Stimulated activated CD4-positive, alpha-beta T cell treated with anti-CD3 and anti-CD28 coated beads, Interleukin-15, amount 100 ng/mL, for 1 hour (primary cell): ENCODE measurements around the gene BARX2.
A peak's percentile ranks its signal among the peaks of the same experiment; 100 is the strongest.
"Not testable (repeated sequence)": the region's sequence is repeated elsewhere in the genome, so short reads cannot be mapped to it uniquely, and the experiment has no call there.

Experiments used
- DNase-seq, 2 donors: peaks; one replicate each; pipeline ENCODE4 v3.0.0-alpha.2; 2020; ENCODE audit warnings: low read depth in 1 of 2, low spot score in 1 of 2

The BARX2 gene, protein sequence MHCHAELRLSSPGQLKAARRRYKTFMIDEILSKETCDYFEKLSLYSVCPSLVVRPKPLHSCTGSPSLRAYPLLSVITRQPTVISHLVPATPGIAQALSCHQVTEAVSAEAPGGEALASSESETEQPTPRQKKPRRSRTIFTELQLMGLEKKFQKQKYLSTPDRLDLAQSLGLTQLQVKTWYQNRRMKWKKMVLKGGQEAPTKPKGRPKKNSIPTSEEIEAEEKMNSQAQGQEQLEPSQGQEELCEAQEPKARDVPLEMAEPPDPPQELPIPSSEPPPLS

GRCh38 chr11:129375751-129376657, at the start of gene BARX2:
BARX2 (plus strand) TSS chr11:129375848; CDS start chr11:129376036, 188 bp downstream.
- no peak for DNase-seq

DNA sequence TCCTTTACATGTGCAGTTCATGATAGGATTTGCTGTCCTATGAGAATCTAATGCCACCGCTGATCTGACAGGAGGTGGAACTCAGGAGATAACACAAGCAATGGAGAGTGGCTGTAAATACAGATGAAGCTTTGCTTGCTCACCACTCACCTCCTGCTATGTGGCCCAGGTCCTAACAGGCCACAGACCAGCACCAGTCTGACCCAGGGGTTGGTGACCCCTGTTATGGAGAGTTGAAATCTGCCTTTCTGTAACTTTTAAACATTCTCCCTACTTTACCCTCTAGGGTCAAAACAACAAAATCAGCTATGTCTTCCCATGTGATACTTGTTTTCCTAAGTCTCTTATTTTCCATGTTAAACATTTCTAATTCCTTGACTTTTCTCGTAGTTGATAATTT, 48.7 kb upstream of the BARX2 start:
- DNase-seq: no peak

- not testable (repeated sequence) for DNase-seq
Measured at GRCh38 chr11:129327708-129328107, 47.9 kb upstream of the BARX2 start.

DNA sequence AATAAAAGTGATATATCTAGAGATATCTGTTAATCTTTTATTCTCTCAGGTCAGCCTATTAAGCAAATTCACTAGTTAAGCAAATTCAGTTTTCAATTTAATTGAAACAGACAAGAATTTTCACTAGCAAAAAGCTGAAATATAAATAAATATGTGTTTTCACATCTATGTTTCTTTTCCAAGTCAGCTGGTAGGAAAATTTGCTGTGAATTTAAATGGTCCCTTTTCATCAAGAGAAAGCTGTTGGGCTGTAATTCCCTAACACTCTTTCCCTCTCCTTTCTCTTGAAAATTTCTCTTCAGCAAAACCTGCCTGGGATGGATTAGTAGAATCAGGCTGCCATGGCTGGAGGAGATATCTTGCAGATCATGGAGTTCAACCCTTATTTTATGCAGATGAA, 46.9 kb upstream of the BARX2 start:
- no peak for DNase-seq

DNA sequence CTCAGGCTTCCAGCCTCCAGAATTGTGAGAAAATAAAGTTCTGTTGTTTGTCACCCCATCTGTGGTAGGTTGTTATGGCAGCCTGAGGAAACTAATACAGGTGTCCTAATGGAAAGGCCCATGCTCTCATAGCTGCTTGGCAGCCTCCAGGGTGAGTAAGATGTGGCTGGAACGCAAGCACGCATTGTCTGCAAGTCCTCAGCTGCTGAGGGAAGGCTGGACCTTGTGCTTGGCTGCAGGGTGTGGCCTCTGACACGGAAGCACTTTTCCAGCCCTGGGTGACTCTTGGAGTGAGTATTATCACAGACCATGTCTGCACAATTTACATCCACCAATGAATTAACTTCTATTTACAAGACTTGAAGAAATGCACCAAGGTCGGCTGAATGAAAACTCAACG, 44.4 kb upstream of the BARX2 start:
- DNase-seq: no peak

GRCh38 chr11:129331871-129332274, 43.8 kb upstream of the BARX2 start:
- DNase-seq: peak; percentile 25 to 53

DNA sequence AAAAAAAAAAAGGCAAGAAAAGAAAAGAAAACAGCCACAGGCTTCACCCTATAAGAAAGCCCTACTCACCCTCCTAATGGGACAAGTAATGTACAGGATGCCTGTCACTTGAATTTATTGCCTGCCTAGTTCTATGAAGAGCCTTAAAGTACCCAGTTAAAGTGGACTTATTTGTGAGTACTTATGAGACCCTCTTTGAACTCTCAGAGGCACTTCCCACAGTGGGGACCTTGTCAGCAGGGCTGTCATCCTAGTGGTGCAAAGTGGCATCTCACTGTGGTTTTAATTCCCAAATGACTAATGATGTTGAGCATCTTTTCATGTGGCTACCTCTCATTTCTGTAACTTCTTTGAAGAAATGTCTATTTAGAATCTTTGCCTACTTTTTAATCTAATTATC, 41.8 kb upstream of the BARX2 start:
- no peak for DNase-seq

DNA sequence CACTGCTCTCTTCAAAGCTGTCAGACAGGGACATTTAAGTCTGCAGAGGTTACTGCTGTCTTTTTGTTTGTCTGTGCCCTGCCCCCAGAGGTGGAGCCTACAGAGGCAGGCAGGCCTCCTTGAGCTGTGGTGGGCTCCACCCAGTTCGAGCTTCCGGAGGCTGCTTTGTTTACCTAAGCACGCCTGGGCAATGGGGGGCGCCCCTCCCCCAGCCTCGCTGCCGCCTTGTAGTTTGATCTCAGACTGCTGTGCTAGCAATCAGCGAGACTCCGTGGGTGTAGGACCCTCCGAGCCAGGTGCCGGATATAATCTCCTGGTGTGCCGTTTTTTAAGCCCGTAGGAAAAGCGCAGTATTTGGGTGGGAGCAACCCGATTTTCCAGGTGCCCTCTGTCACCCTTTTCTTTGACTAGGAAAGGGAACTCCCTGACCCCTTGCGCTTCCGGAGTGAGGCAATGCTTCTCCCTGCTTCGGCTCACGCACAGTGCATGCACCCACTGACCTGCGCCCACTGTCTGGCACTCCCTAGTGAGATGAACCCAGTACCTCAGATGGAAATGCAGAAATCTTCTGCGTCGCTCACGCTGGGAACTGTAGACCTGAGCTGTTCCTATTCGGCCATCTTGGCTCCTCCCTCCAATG, 31.2 kb upstream of the BARX2 start:
- DNase-seq: not testable (repeated sequence)

GRCh38 chr11:129346916-129347315, 28.7 kb upstream of the BARX2 start:
- DNase-seq: no peak

DNA sequence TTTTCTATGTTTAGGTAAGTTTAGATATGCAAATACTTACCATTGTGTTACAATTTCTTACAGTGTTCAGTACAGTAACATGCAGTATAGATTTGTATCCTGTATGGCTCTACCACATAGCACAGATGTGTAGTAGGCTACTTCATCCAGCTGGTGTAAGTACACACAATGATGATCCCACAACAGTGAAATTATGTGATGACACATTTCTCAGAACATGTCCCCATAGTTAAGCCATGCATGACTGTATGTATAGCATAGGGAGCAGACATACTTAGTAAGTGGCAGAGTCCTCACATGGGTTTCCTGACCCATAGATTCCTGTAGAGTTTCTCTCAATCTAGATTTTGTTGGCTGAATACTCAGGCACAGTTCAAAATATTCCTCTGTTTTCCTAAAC, 26.8 kb upstream of the BARX2 start:
- no peak for DNase-seq

GRCh38 chr11:129352676-129353075, 23.0 kb upstream of the BARX2 start:
- DNase-seq: no peak

DNA sequence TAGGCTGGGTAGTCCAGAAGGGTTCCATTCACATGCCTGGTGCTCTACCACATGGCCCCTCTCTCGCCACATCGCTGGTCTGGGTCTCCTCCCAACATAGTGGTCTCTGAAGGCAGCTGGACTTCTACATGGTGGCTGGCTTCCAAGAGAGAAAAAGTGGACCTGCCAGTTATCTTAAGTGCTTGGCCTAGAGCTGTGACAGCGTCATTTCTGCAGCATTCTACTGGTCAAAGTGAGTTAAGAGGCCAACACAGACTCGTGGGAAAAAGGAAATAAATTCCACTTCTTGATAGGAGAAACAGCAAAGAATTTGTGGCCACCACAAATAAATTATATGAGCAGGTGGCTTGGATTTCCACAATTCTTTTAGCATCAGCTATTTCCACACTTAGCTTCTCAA, 21.0 kb upstream of the BARX2 start:
- no peak for DNase-seq

GRCh38 chr11:129359748-129360147, 15.9 kb upstream of the BARX2 start:
- no peak for DNase-seq

- peak; percentile 51 to 57 for DNase-seq
Measured at GRCh38 chr11:129364143-129364654, 11.4 kb upstream of the BARX2 start.

DNA sequence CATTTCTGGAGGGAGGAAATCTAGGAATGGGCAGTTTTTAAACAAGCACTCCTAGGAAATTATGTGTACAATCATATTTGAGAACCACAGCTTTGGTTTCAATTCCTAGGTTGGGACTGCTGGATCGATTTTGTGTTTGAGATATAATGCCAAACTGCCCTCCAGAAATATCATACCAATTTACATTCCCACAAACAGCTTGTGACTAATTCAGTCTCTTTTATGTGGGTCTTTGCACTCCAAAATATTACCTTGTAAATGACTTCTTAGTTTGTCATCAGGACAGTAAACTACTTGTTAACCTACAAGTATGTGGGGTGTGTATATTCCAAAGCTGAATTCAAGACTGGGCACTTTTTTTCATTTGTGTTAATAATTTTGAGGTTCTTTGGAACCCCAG, 9.8 kb upstream of the BARX2 start:
- DNase-seq: no peak

- DNase-seq: no peak
Measured at GRCh38 chr11:129366737-129367597, 8.7 kb upstream of the BARX2 start.

- no peak for DNase-seq
Measured at GRCh38 chr11:129368889-129369672, 6.6 kb upstream of the BARX2 start.

- no peak for DNase-seq
Measured at GRCh38 chr11:129370715-129371114, 4.9 kb upstream of the BARX2 start.

DNA sequence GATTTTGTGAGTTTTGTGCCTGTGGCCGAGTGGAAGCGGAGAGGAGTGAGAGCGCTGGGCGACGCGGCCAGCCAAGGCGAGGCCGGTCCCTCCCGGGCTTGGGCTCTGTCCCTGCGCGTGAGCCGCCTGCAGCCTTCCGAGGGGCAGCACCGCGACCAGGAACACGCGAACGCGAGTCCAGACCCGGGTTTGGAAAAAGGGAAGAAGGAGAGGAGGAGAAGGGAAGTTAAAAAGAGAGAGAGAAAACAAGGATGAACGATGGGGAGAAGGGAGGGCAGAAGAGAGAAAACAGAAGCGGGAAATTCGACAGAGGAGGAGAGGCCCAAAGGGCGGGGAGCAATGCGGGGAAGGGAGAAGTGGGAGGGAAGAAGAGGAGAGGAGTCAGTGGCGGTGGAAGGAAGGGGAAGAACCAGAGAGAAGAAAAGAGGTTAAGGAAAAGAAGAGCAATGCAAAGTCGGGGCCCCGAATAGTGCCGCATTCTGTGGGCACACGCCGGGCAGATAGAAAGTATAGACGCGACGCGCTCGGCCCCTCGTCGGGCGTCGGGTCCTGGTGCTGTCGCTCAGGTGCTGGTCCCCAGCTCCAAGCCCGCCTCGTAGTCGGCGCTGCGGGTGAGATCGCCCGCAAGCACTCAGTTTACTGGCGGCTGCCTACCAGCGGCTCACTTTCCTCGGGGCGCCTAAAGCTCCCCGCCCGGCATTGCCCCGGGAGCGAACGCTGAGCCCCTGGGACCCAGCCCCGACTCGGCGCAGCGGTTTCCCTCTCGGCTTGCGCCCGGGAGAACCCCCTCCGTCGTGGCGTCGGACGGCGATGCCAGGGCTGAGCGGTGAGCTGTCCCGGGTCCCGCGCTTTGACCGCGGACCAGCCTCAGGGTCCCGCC, 2.8 kb upstream of the BARX2 start:
- no peak for DNase-seq
